HCT116 (cell line): ENCODE results near the gene LRIG1. TPM values are rescaled to one million over a fixed set of nuclear protein-coding genes. Genes with fewer than 3 reads are reported as not detected.

ENCODE experiments used
- ATAC-seq: fragments of 200-7000 bp; cut with Tn5 transposase; 2 replicates; pipeline ENCODE4 v1.9.1; 2020; ENCODE audit warnings: mild to moderate bottlenecking, moderate library complexity
- BruUV-seq: library from RNA; stranded (reverse); fragments of 400-500 nt; replicated peaks from 2 replicates; lab custom pipeline; 2021; lab: Mats Ljungman, UMichigan
- CTCF ChIA-PET: fragments of 300-600 bp; sonication (Branson Sonifier 250); formaldehyde crosslinking; loops from one replicate; lab custom pipeline; 2021; ENCODE audit warnings: antibody characterized with exemption; lab: Charles Lee
- POLR2A ChIA-PET: fragments of 300-600, 350-600 bp; sonication (Branson Sonifier 250); formaldehyde crosslinking; loops from one replicate; lab custom pipeline; 2021; ENCODE audit warnings: antibody characterized with exemption; lab: Charles Lee
- RAD21 ChIA-PET, 2 experiments: fragments of 300-600 bp; sonication (Branson Sonifier 250); formaldehyde crosslinking; loops; one replicate each; lab custom pipeline; 2023; ENCODE audit warnings: low total read pairs in 2 of 2; ENCODE audit not compliant: uncharacterized antibody in 2 of 2, unreplicated experiment in 2 of 2, low non-redundant PET in 1 of 2; lab: Charles Lee
- DNase-seq: peaks from one replicate; pipeline ENCODE4 v3.0.0-alpha.2; 2010; ENCODE audit warnings: low read depth, low spot score
- H2AFZ ChIP-seq: fragments of 200-600 bp; shearing (Covaris generic), sonication (generic); 2 replicates; pipeline ENCODE4 v1.6.1; 2017; ENCODE audit warnings: low read depth, mixed run types, mixed read lengths, antibody characterized with exemption, low read length; ENCODE audit not compliant: poor library complexity, severe bottlenecking
- H3K27ac ChIP-seq: 2 replicates; pipeline ENCODE4 v1.5.1; 2012; ENCODE audit warnings: low read depth, low read length
- H3K27me3 ChIP-seq: fragments of 200-600 bp; sonication (generic); 2 replicates; pipeline ENCODE4 v1.6.1; 2016; ENCODE audit warnings: mixed run types, low read length, mixed read lengths; ENCODE audit not compliant: insufficient read depth
- H3K36me3 ChIP-seq, 2 experiments: fragments of 200-500 bp in 1 of 2; fragments of 200-600 bp in 1 of 2; sonication (Bioruptor generic) in 1 of 2; sonication (generic) in 1 of 2; 2 replicates each; pipeline versions ENCODE4 v1.5.1 to v1.6.1; 2014 to 2016; ENCODE audit warnings: low read length in 2 of 2, inconsistent platforms in 1 of 2, mixed read lengths in 1 of 2, mixed run types in 1 of 2; ENCODE audit not compliant: insufficient read depth in 2 of 2, control insufficient read depth in 1 of 2
- H3K4me1 ChIP-seq, 2 experiments: fragments of 200-600 bp in 1 of 2; sonication (generic) in 1 of 2; 2 replicates each; pipeline versions ENCODE4 v1.5.1 to v1.6.1; 2012 to 2017; ENCODE audit warnings: low read length in 2 of 2, inconsistent platforms in 1 of 2, mild to moderate bottlenecking in 1 of 2, mixed read lengths in 1 of 2, mixed run types in 1 of 2, moderate library complexity in 1 of 2; ENCODE audit not compliant: insufficient read depth in 2 of 2, control insufficient read depth in 1 of 2
- H3K4me2 ChIP-seq: fragments of 200-600 bp; sonication (generic); 2 replicates; pipeline ENCODE4 v1.6.1; 2017; ENCODE audit warnings: mixed run types, low read length, mixed read lengths
- H3K4me3 ChIP-seq, 2 experiments: fragments of 200-600 bp in 1 of 2; sonication (generic) in 1 of 2; replicated peaks in 1 of 2; 2 replicates each; pipeline ENCODE4 v1.5.1; 2011 to 2016; ENCODE audit warnings: low read length in 2 of 2, control low read depth in 1 of 2, low read depth in 1 of 2, mild to moderate bottlenecking in 1 of 2, mixed read lengths in 1 of 2, mixed run types in 1 of 2
- H3K79me2 ChIP-seq: fragments of 200-600 bp; sonication (generic); 2 replicates; pipeline ENCODE4 v1.6.1; 2017; ENCODE audit warnings: mild to moderate bottlenecking, mixed run types, low read length, moderate library complexity, mixed read lengths; ENCODE audit not compliant: insufficient read depth
- H3K9ac ChIP-seq: fragments of 200-600 bp; sonication (generic); 2 replicates; pipeline ENCODE4 v1.6.1; 2016; ENCODE audit warnings: low read length, mixed read lengths
- H3K9me2 ChIP-seq: fragments of 200-600 bp; sonication (generic), shearing (Covaris generic); 2 replicates; pipeline ENCODE4 v1.6.1; 2017; ENCODE audit warnings: mixed run types, mild to moderate bottlenecking, moderate library complexity; ENCODE audit not compliant: insufficient read depth
- H3K9me3 ChIP-seq, 2 experiments: fragments of 200-500 bp in 1 of 2; fragments of 200-600 bp in 1 of 2; sonication (Bioruptor generic) in 1 of 2; sonication (generic) in 1 of 2; 2 replicates each; pipeline ENCODE4 v1.6.1; 2014 to 2017; ENCODE audit warnings: low read length in 2 of 2, mixed read lengths in 2 of 2, inconsistent platforms in 1 of 2, low read depth in 1 of 2, mild to moderate bottlenecking in 1 of 2, mixed run types in 1 of 2, moderate library complexity in 1 of 2; ENCODE audit not compliant: control insufficient read depth in 1 of 2, insufficient read depth in 1 of 2
- H4K20me1 ChIP-seq: fragments of 200-600 bp; sonication (generic), shearing (Covaris generic); 2 replicates; pipeline ENCODE4 v1.6.1; 2017; ENCODE audit warnings: mixed run types, mild to moderate bottlenecking, moderate library complexity; ENCODE audit not compliant: insufficient read depth
- ATF3 ChIP-seq: IDR thresholded peaks from 2 replicates; pipeline ENCODE4 v1.6.1; 2012
- CEBPB ChIP-seq: IDR thresholded peaks from 2 replicates; pipeline ENCODE4 v1.6.1; 2012; ENCODE audit warnings: low read depth
- CTCF ChIP-seq, 3 experiments: fragments of 200-600 bp in 1 of 3; sonication (generic) in 1 of 3; IDR thresholded peaks in 2 of 3; conservative IDR thresholded peaks in 1 of 3; 2 replicates each; pipeline ENCODE4 v1.5.1; 2012 to 2017; ENCODE audit warnings: low read depth in 2 of 3, low read length in 2 of 3, antibody characterized with exemption in 1 of 3, borderline replicate concordance in 1 of 3, control low read depth in 1 of 3, mild to moderate bottlenecking in 1 of 3, mixed read lengths in 1 of 3, mixed run types in 1 of 3, moderate library complexity in 1 of 3; ENCODE audit not compliant: insufficient read depth in 1 of 3
- EGR1 ChIP-seq: IDR thresholded peaks from 2 replicates; pipeline ENCODE4 v1.6.1; 2012; ENCODE audit warnings: low read depth
- ELF1 ChIP-seq: IDR thresholded peaks from 2 replicates; pipeline ENCODE4 v1.6.1; 2012; ENCODE audit warnings: low read depth, borderline replicate concordance
- EZH2 ChIP-seq: fragments of 200-600 bp; sonication (generic); IDR thresholded peaks from 2 replicates; pipeline ENCODE4 v1.6.1; 2017; ENCODE audit warnings: antibody characterized with exemption, mixed run types
- EZH2phosphoT487 ChIP-seq: fragments of 200-600 bp; IDR thresholded peaks from 2 replicates; pipeline ENCODE4 v1.6.1; 2018; ENCODE audit warnings: antibody characterized with exemption, borderline replicate concordance
- FOSL1 ChIP-seq: IDR thresholded peaks from 2 replicates; pipeline ENCODE4 v1.6.1; 2012; ENCODE audit warnings: low read depth
- JUND ChIP-seq: IDR thresholded peaks from 2 replicates; pipeline ENCODE4 v1.6.1; 2012
- MAX ChIP-seq: IDR thresholded peaks from 2 replicates; pipeline ENCODE4 v1.6.1; 2012
- POLR2A ChIP-seq: IDR thresholded peaks from 2 replicates; pipeline ENCODE4 v1.7.0; 2011; ENCODE audit warnings: borderline replicate concordance; ENCODE audit not compliant: insufficient read depth, insufficient read length; ENCODE audit errors: extremely low read depth
- POLR2AphosphoS5 ChIP-seq: IDR thresholded peaks from 2 replicates; pipeline ENCODE4 v1.6.1; 2011; ENCODE audit warnings: mild to moderate bottlenecking, low read depth, low read length, moderate library complexity
- REST ChIP-seq: IDR thresholded peaks from 2 replicates; pipeline ENCODE4 v1.6.1; 2012; ENCODE audit warnings: low read depth
- SP1 ChIP-seq: IDR thresholded peaks from 2 replicates; pipeline ENCODE4 v1.6.1; 2012; ENCODE audit warnings: low read depth
- SRF ChIP-seq: IDR thresholded peaks from 2 replicates; pipeline ENCODE4 v1.6.1; 2012; ENCODE audit warnings: low read depth
- TCF7L2 ChIP-seq: IDR thresholded peaks from 2 replicates; pipeline ENCODE4 v1.7.0; 2011; ENCODE audit warnings: borderline replicate concordance, inconsistent platforms; ENCODE audit not compliant: insufficient read depth, insufficient read length; ENCODE audit errors: extremely low read depth
- ZBTB33 ChIP-seq: IDR thresholded peaks from 2 replicates; pipeline ENCODE4 v1.6.1; 2011; ENCODE audit warnings: mild to moderate bottlenecking, low read length, moderate library complexity; ENCODE audit not compliant: insufficient replicate concordance; ENCODE audit errors: extremely low read depth
- ZFX ChIP-seq: fragments of 450-650 bp; IDR thresholded peaks from 2 replicates; pipeline ENCODE4 v1.6.1; 2017
- ZNF274 ChIP-seq: fragments of 200-500 bp; sonication (Bioruptor generic); IDR thresholded peaks from 2 replicates; pipeline ENCODE4 v1.6.1; 2014; ENCODE audit warnings: mild to moderate bottlenecking, low read depth, low read length, inconsistent platforms
- intact Hi-C: fragments of 100-400 bp; cut with micrococcal nuclease; formaldehyde crosslinking; loops from 2 replicates; pipeline ENCODE4 v1.10.0; 2022
- total RNA-seq: library from RNA; stranded (reverse); gene quantifications from one replicate; pipeline ENCODE4 v1.2.1, GENCODE V29; 2021; ENCODE audit not compliant: unreplicated experiment

LRIG1 gene
- total RNA-seq, 1 experiment from 2014 or later = 3.1 TPM

- no peaks in the 10 kb centered on the region for H3K79me2 ChIP-seq
- ChIA-PET CTCF (no interaction called here), POLR2A (no interaction called here), RAD21 (no interaction called here)
- no peaks in the 10 kb centered on the region for H3K36me3 ChIP-seq
- TF ChIP-seq FOSL1 (no peak), SP1 (no peak), TCF7L2 (no peak), JUND (no peak), ELF1 (no peak), EZH2phosphoT487 (no peak), ZNF274 (no peak), CTCF (IDR thresholded peaks at IDR 0.05 in 2 of 3, conservative IDR thresholded peaks at IDR 0.05 in 1 of 3; ENCODE audit: borderline replicate concordance in 1 of 3, insufficient read depth in 1 of 3, low read depth in 2 of 3, low read length in 2 of 3) (no peak), EGR1 (no peak), ZFX (no peak), POLR2A (no peak), REST (no peak), EZH2 (no peak), ZBTB33 (no peak), CEBPB (no peak), ATF3 (no peak), MAX (no peak), SRF (no peak), POLR2AphosphoS5 (no peak)
- no peaks in the 10 kb centered on the region for H3K9me2 ChIP-seq
- H3K9ac ChIP-seq = no peak overlapping the region
- no peak overlapping the region for H3K4me2 ChIP-seq
- H3K27ac ChIP-seq = no peak overlapping the region
- ATAC-seq = no peak
- H3K9me3 ChIP-seq = no peaks in the 10 kb centered on the region
- DNase-seq = no peak
- peaks cover 4% of the 10 kb centered on the region; the same call in 1 of the 2 replicates for H3K27me3 ChIP-seq
- intact Hi-C loops = no loop called here
- BruUV-seq = no TSS peak
- H2AFZ ChIP-seq = no peak overlapping the region
- no peak overlapping the region for H3K4me3 ChIP-seq
- no peaks in the 10 kb centered on the region for H4K20me1 ChIP-seq
- H3K4me1 ChIP-seq = no peaks in the 10 kb centered on the region
Measured at GRCh38 chr3:66464512-66464894, 36.3 kb downstream of the LRIG1 start.
